Hepatocyte (in vitro differentiated cells): ENCODE data around the gene TAS2R7. TPM values are rescaled to one million over a fixed set of nuclear protein-coding genes. Genes with fewer than 3 reads are reported as not detected.

Experiments
- DNase-seq: peaks from one replicate; pipeline ENCODE4 v3.0.0-alpha.2; 2016; ENCODE audit warnings: low spot score
- H2AFZ ChIP-seq: fragments of 200-600 bp; sonication (generic); 2 replicates; pipeline ENCODE4 v1.6.0; 2016; ENCODE audit warnings: antibody characterized with exemption, mild to moderate bottlenecking
- H3K27ac ChIP-seq: fragments of 200-600 bp; sonication (generic); 2 replicates; pipeline ENCODE4 v1.5.1; 2016; ENCODE audit warnings: mild to moderate bottlenecking
- H3K27me3 ChIP-seq: fragments of 200-600 bp; sonication (generic); 2 replicates; pipeline ENCODE4 v1.6.1; 2016
- H3K36me3 ChIP-seq: fragments of 200-600 bp; sonication (generic); replicated peaks from 2 replicates; pipeline ENCODE4 v1.5.1; 2016; ENCODE audit warnings: low read depth; ENCODE audit not compliant: insufficient read depth
- H3K4me1 ChIP-seq: fragments of 200-600 bp; sonication (generic); 2 replicates; pipeline ENCODE4 v1.5.1; 2016; ENCODE audit warnings: mild to moderate bottlenecking, moderate library complexity; ENCODE audit not compliant: insufficient read depth
- H3K4me2 ChIP-seq: fragments of 200-600 bp; sonication (generic); 2 replicates; pipeline ENCODE4 v1.6.0; 2016
- H3K4me3 ChIP-seq: fragments of 200-600 bp; sonication (generic); 2 replicates; pipeline ENCODE4 v1.5.1; 2016; ENCODE audit warnings: mild to moderate bottlenecking
- H3K79me2 ChIP-seq: fragments of 200-600 bp; sonication (generic); 2 replicates; pipeline ENCODE4 v1.6.0; 2017; ENCODE audit warnings: mild to moderate bottlenecking
- H3K9me2 ChIP-seq: fragments of 200-600 bp; sonication (generic); replicated peaks from 2 replicates; pipeline ENCODE4 v1.6.0; 2017; ENCODE audit warnings: mild to moderate bottlenecking; ENCODE audit not compliant: insufficient read depth
- H3K9me3 ChIP-seq: fragments of 200-600 bp; sonication (generic); 2 replicates; pipeline ENCODE4 v1.5.1; 2016; ENCODE audit warnings: low read depth, mild to moderate bottlenecking
- H4K20me1 ChIP-seq: fragments of 200-600 bp; sonication (generic); 2 replicates; pipeline ENCODE4 v1.6.0; 2016; ENCODE audit warnings: mild to moderate bottlenecking; ENCODE audit not compliant: insufficient read depth, poor library complexity, severe bottlenecking
- EZH2 ChIP-seq: fragments of 200-600 bp; sonication (generic); IDR thresholded peaks from 2 replicates; pipeline ENCODE4 v1.6.1; 2016; ENCODE audit warnings: antibody characterized with exemption, mild to moderate bottlenecking, borderline replicate concordance
- EZH2phosphoT487 ChIP-seq: fragments of 200-600 bp; sonication (generic); IDR thresholded peaks from one replicate; pipeline ENCODE4 v1.6.1; 2018; ENCODE audit warnings: antibody characterized with exemption, mild to moderate bottlenecking, low read depth, moderate library complexity; ENCODE audit not compliant: unreplicated experiment, severe bottlenecking
- WGBS: methylation state at CpG from one replicate; pipeline ENCODE4 v1.1.6; 2016; ENCODE audit warnings: low lambda C conversion rate; ENCODE audit errors: missing lambda C conversion rate; 5-methylcytosine and 5-hydroxymethylcytosine counted together
- polyA plus RNA-seq: library from polyadenylated mRNA; unstranded; fragments of >200 nt; fragmentation: Nextera tagmentation; extraction: Ambion mirVana; gene quantifications from 2 replicates; pipeline ENCODE4 v1.2.1, GENCODE V29; 2016
- total RNA-seq: library from RNA; depleted of rRNA; stranded (reverse); fragments of >200 nt; gene quantifications from 2 replicates; pipeline ENCODE4 v1.2.3, GENCODE V29; 2014
- TF ChIP-seq, protein P1 (sequence below): fragments of 200-600 bp; sonication (generic); IDR thresholded peaks from 2 replicates; pipeline ENCODE4 v1.5.1; 2016; ENCODE audit warnings: antibody characterized with exemption, mild to moderate bottlenecking; ENCODE audit not compliant: poor library complexity

The TAS2R7 gene
- total and polyA plus RNA-seq, 2 experiments from 2014 or later = not detected

DNA sequence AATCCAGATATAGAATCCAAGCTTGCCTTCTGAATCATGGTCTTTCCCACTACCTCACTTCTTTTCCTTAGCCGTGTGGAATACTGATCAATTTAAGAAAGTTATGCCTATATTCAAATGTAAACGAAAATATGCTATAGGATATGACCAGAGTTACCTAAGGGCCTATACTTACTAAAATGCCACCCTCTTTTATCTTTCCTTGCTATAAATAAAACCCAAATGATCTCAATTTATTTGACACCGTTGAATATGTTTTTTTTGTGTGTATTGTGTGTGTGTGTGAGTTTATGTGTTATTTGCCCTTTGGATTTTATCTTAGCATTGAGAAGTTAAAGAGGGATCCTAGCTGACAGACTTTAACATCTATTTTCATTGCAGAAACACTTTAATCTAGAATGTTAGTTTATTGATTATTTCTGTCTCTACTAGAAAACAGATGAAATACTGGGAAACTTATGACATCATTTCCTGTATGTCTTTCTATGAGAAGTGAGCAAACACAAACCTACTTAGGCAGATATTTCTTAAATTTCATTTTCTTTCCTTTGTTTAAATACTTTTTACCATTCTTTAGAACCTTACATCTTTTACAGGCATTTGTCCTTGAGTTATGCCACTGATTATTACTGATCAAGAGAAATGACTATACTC lies 9.6 kb upstream of the TAS2R7 start:
- Histone ChIP-seq H4K20me1 (no peaks in the 10 kb centered on the region), H3K4me2 (no peak overlapping the region), H3K27me3 (no peaks in the 10 kb centered on the region), H3K27ac (no peak overlapping the region), H2AFZ (no peak overlapping the region), H3K79me2 (no peaks in the 10 kb centered on the region), H3K36me3 (no peaks in the 10 kb centered on the region), H3K9me3 (no peaks in the 10 kb centered on the region), H3K4me1 (no peaks in the 10 kb centered on the region), H3K4me3 (no peak overlapping the region), H3K9me2 (no peaks in the 10 kb centered on the region)
- no peak for DNase-seq
- WGBS = 90% methylated on average over 3 of the region's 3 CpGs
- TF ChIP-seq EZH2 = no peak
- TF ChIP-seq, protein P1, sequence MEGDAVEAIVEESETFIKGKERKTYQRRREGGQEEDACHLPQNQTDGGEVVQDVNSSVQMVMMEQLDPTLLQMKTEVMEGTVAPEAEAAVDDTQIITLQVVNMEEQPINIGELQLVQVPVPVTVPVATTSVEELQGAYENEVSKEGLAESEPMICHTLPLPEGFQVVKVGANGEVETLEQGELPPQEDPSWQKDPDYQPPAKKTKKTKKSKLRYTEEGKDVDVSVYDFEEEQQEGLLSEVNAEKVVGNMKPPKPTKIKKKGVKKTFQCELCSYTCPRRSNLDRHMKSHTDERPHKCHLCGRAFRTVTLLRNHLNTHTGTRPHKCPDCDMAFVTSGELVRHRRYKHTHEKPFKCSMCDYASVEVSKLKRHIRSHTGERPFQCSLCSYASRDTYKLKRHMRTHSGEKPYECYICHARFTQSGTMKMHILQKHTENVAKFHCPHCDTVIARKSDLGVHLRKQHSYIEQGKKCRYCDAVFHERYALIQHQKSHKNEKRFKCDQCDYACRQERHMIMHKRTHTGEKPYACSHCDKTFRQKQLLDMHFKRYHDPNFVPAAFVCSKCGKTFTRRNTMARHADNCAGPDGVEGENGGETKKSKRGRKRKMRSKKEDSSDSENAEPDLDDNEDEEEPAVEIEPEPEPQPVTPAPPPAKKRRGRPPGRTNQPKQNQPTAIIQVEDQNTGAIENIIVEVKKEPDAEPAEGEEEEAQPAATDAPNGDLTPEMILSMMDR = no peak
- TF ChIP-seq EZH2phosphoT487 = no peak

- no peak for DNase-seq
- no peaks in the 10 kb centered on the region for H3K27me3 ChIP-seq
- no peaks in the 10 kb centered on the region for H3K4me1 ChIP-seq
- H2AFZ ChIP-seq = no peak within 1 kb of the TSS
- H3K9me2 ChIP-seq = no peaks in the 10 kb centered on the region
- no peaks in the 10 kb centered on the region for H3K9me3 ChIP-seq
- H3K36me3 ChIP-seq = no peaks in the 10 kb centered on the region
- TF ChIP-seq EZH2phosphoT487 (no peak), EZH2 (no peak)
- TF ChIP-seq, protein P1 = no peak
- no peaks in the 10 kb centered on the region for H3K79me2 ChIP-seq
- H3K4me2 ChIP-seq = no peak within 1 kb of the TSS
- H3K27ac ChIP-seq = no peak within 1 kb of the TSS
- no peaks in the 10 kb centered on the region for H4K20me1 ChIP-seq
- H3K4me3 ChIP-seq = no peak within 1 kb of the TSS
These were observed 7.6 kb upstream of the TAS2R7 start, which contains the start of gene TAS2R9 for GRCh38 chr12:10810068-10810467. Gene TAS2R9 (minus strand): TSS chr12:10810168. CDS start chr12:10810075, 93 bp downstream.

DNA sequence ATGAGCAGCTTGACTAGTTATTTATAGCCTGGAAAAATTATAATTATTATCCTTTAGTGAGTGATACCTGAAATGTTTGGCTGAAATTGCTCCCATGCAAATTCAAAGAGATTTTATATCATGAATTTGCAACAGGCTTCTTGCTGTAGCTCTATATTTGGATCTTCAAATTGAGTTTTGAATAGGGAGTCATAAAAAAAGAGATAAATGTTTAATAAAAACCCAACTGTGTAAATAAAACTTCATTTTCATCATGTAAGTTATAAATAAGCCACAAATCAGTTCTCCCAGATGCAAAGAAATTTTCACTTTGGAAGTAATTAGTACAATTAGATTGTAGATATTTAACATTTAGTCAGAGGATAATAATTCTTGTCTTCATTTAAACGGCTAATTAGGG lies 4.8 kb upstream of the TAS2R7 start, which contains the start of gene TAS2R8:
TSS of gene TAS2R8 (minus strand) at position 101 of the 400 bp plus-strand sequence. CDS start 306 bp downstream, outside the sequence.
- Histone ChIP-seq H3K9me3 (no peaks in the 10 kb centered on the region), H3K9me2 (no peaks in the 10 kb centered on the region), H3K4me3 (no peak within 1 kb of the TSS), H3K27me3 (no peaks in the 10 kb centered on the region), H3K36me3 (no peaks in the 10 kb centered on the region), H2AFZ (no peak within 1 kb of the TSS), H3K4me2 (no peak within 1 kb of the TSS), H4K20me1 (no peaks in the 10 kb centered on the region), H3K79me2 (no peaks in the 10 kb centered on the region), H3K4me1 (no peaks in the 10 kb centered on the region), H3K27ac (no peak within 1 kb of the TSS)
- no peak for DNase-seq
- TF ChIP-seq, protein P1 = no peak
- TF ChIP-seq EZH2 = no peak
- no peak for TF ChIP-seq EZH2phosphoT487
- 85% methylated on average over 1 of the region's 1 CpG for WGBS

DNA sequence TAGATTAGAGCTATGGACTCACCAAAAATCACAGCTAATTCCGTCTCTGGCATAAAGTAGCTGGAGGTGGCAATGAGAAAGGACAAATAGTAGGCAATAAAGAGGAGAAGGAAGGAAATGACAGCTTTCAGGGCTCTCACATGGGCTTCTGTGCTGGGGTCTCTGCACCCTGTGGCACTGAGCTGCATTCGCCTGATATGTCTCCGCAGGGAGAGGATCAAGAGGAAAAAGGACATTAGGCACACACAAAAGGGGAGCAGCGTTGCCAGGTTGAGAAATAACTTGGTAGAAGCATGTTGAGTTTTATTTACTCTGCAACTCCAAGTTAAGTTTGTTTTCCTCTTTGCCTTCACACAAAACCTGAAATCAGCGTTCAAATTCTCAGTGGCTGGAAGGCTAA lies 686 bp downstream of the TAS2R7 start:
- no peak overlapping the region for H3K4me3 ChIP-seq

More for the DNA sequence above, 686 bp downstream of the TAS2R7 start:
- Histone ChIP-seq H3K27me3 (peaks cover 5% of the 10 kb centered on the region), H2AFZ (no peak overlapping the region), H3K4me2 (no peak overlapping the region), H3K36me3 (no peaks in the 10 kb centered on the region), H3K9me2 (no peaks in the 10 kb centered on the region), H4K20me1 (no peaks in the 10 kb centered on the region), H3K27ac (no peak overlapping the region), H3K79me2 (no peaks in the 10 kb centered on the region), H3K4me1 (no peaks in the 10 kb centered on the region), H3K9me3 (no peaks in the 10 kb centered on the region)
- TF ChIP-seq EZH2 (no peak), EZH2phosphoT487 (no peak)
- TF ChIP-seq, protein P1 = no peak
- no peak for DNase-seq
- 62% methylated on average over 5 of the region's 5 CpGs for WGBS
